A549 (cell line): ENCODE measurements around the gene RTBDN. TPM values are rescaled to one million over a fixed set of nuclear protein-coding genes. Genes with fewer than 3 reads are reported as not detected.

Source experiments
- ATAC-seq, 2 experiments: fragments of 200-7000 bp in 1 of 2; fragments of >200 bp in 1 of 2; cut with Nextera tagmentation in 1 of 2; cut with Tn5 transposase in 1 of 2; 3 replicates each; pipeline versions ENCODE4 v1.8.0 to v1.9.1; 2018 to 2020; ENCODE audit warnings: mild to moderate bottlenecking in 1 of 2, moderate library complexity in 1 of 2
- CTCF ChIA-PET: fragments of 300-600 bp; sonication (Branson Sonifier 250); formaldehyde crosslinking; extraction: SDS; loops from one replicate; lab custom pipeline; 2021; ENCODE audit warnings: antibody characterized with exemption, inconsistent platforms; lab: Yijun Ruan, JAX
- POLR2A ChIA-PET: fragments of 350-600 bp; formaldehyde crosslinking; extraction: SDS; loops from one replicate; lab custom pipeline; 2021; ENCODE audit warnings: antibody characterized with exemption, inconsistent platforms; lab: Yijun Ruan, JAX
- DNase-seq, 2 experiments: peaks; one replicate each; pipeline versions ENCODE4 v3.0.0 to v3.0.0-alpha.2; 2011 to 2016; ENCODE audit warnings: low read depth in 1 of 2, low spot score in 1 of 2
- FAIRE-seq: peaks from 2 replicates; lab custom pipeline; 2011; peaks lifted over from hg19 to GRCh38; lab: Jason Lieb, UNC
- H3K27ac ChIP-seq, 2 experiments: fragments of >200 bp; sonication (Bioruptor Twin); formaldehyde crosslinking; 3 replicates each; pipeline ENCODE4 v1.5.1; 2016 to 2017
- H3K4me1 ChIP-seq: fragments of >200 bp; sonication (Bioruptor Twin); formaldehyde crosslinking; 3 replicates; pipeline ENCODE4 v1.6.1; 2016
- H3K4me2 ChIP-seq: fragments of >200 bp; sonication (Bioruptor Twin); formaldehyde crosslinking; 3 replicates; pipeline ENCODE4 v1.6.1; 2016
- H3K4me3 ChIP-seq: fragments of >200 bp; sonication (Bioruptor Twin); formaldehyde crosslinking; 3 replicates; pipeline ENCODE4 v1.5.1; 2016
- H3K9me3 ChIP-seq: fragments of >200 bp; sonication (Bioruptor Twin); formaldehyde crosslinking; 3 replicates; pipeline ENCODE4 v1.6.1; 2016
- CHD2 ChIP-seq: fragments of 150-350 bp; IDR thresholded peaks from 2 replicates; pipeline ENCODE4 v1.6.1; 2014; ENCODE audit warnings: low read length; ENCODE audit not compliant: partially characterized antibody
- CTCF ChIP-seq: fragments of >200 bp; sonication (Bioruptor Twin); formaldehyde crosslinking; IDR thresholded peaks from 3 replicates; pipeline ENCODE4 v1.5.1; 2016
- EHF ChIP-seq: fragments of 250-450 bp; sonication (Bioruptor Pico); IDR thresholded peaks from 2 replicates; pipeline ENCODE4 v1.5.0; 2020; ENCODE audit warnings: mild to moderate bottlenecking
- EP300 ChIP-seq, 2 experiments: fragments of >200 bp; sonication (Bioruptor Twin); formaldehyde crosslinking; IDR thresholded peaks; 2 replicates in 1 of 2; 3 replicates in 1 of 2; pipeline ENCODE4 v1.6.1; 2016 to 2017
- ESRRA ChIP-seq: fragments of 150-350 bp; IDR thresholded peaks from 2 replicates; pipeline ENCODE4 v1.6.1; 2014; ENCODE audit warnings: mild to moderate bottlenecking, low read length, borderline replicate concordance
- FOSB ChIP-seq: fragments of 250-450 bp; sonication (Bioruptor Pico); IDR thresholded peaks from 2 replicates; pipeline ENCODE4 v1.5.0; 2020; ENCODE audit warnings: mild to moderate bottlenecking, moderate library complexity
- FOSL2 ChIP-seq, 2 experiments: fragments of 450-650 bp in 1 of 2; fragments of >200 bp in 1 of 2; sonication (Bioruptor Twin) in 1 of 2; formaldehyde crosslinking; IDR thresholded peaks; 2 replicates each; pipeline versions ENCODE4 v1.5.0 to v1.6.1; 2016 to 2020; ENCODE audit warnings: mild to moderate bottlenecking in 1 of 2, moderate library complexity in 1 of 2
- FOXS1 ChIP-seq: fragments of 250-450 bp; sonication (Bioruptor Pico); IDR thresholded peaks from 2 replicates; pipeline ENCODE4 v1.5.0; 2020; ENCODE audit warnings: mild to moderate bottlenecking, moderate library complexity
- HOXB13 ChIP-seq: fragments of 250-450 bp; sonication (Bioruptor Pico); IDR thresholded peaks from 2 replicates; pipeline ENCODE4 v1.5.0; 2020; ENCODE audit warnings: low read depth, mild to moderate bottlenecking, moderate library complexity
- JUNB ChIP-seq: fragments of >200 bp; sonication (Bioruptor Twin); formaldehyde crosslinking; IDR thresholded peaks from 2 replicates; pipeline ENCODE4 v1.6.1; 2016
- KDM5A ChIP-seq: fragments of 200-600 bp; sonication (generic); IDR thresholded peaks from 2 replicates; pipeline ENCODE4 v1.6.1; 2016; ENCODE audit warnings: antibody characterized with exemption, mild to moderate bottlenecking
- MAZ ChIP-seq: fragments of 150-350 bp; IDR thresholded peaks from 2 replicates; pipeline ENCODE4 v1.6.1; 2014; ENCODE audit warnings: antibody characterized with exemption, low read depth, low read length, borderline replicate concordance
- SMC3 ChIP-seq: fragments of >200 bp; sonication (Bioruptor Twin); formaldehyde crosslinking; IDR thresholded peaks from 3 replicates; pipeline ENCODE4 v1.6.1; 2018; ENCODE audit warnings: inconsistent platforms
- USF2 ChIP-seq: fragments of 450-650 bp; IDR thresholded peaks from 2 replicates; pipeline ENCODE4 v1.6.1; 2014; ENCODE audit warnings: antibody characterized with exemption
- ZFP36 ChIP-seq: fragments of 450-650 bp; IDR thresholded peaks from 2 replicates; pipeline ENCODE4 v1.6.1; 2014; ENCODE audit warnings: borderline replicate concordance; ENCODE audit not compliant: partially characterized antibody
- WGBS: methylation state at CpG from one replicate; pipeline ENCODE4 v1.1.6; 2017; ENCODE audit errors: missing lambda C conversion rate; 5-methylcytosine and 5-hydroxymethylcytosine counted together
- polyA plus RNA-seq, 4 experiments: library from polyadenylated mRNA; depleted of rRNA in 3 of 4; stranded (reverse); fragments of >200 nt; fragmentation: RNase III in 1 of 4; extraction: RNeasy Plus Mini Kit Qiagen cat#74134 plus additional on column Dnase treatment in 1 of 4; gene quantifications; 2 replicates in 3 of 4; 3 replicates in 1 of 4; pipeline ENCODE4 v1.2.3, GENCODE V29; 2011 to 2017

RTBDN gene
- polyA plus RNA-seq, 2 of the 4 experiments (the other 2 are of a cell fraction), result 0.09 to 0.25 TPM

DNA sequence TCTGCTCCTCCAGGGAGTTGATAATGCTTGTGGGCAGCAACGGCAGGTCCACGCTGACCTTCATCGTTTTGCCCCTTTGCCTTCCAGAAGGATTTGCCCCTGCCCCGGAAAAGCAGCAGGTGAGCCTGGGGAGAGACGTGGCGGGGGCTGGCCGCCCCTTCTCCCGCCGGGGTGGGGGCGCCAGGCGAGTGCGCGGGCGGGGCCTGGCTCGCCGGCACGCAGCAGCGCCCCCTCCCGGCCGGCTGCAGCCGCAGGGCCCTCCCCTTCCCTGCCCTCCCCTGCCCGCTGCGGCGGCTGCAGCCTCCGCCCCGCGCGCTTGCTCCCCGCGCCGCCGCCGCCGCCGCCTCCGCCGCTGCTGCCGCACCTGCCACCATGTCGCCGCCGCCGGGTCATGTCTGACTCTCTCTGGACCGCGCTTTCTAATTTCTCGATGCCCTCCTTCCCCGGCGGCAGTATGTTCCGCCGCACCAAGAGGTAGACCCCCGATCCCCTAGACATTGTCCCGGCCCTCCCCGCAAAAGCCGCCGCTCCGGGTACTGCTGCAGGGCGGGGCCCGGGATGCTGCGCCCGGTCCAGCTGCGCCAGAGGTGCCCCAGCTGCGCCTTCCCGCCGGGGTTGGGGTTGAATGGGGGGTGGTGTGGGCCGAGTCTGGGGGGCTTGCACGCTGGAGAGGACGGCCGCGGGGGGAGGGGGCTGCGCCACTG is 4.0 kb upstream of the RTBDN start, which contains the start of gene MAST1:
Gene MAST1 (plus strand): TSS at position 334 of the 704 bp plus-strand sequence. CDS start 58 bp downstream, at position 392.
- Histone ChIP-seq H3K4me3 (peak within 1 kb of the TSS; percentile 78), H3K4me2 (peak within 1 kb of the TSS; percentile 66), H3K27ac (peak within 1 kb of the TSS; percentile 71 to 87), H3K4me1 (peaks cover 10% of the 10 kb centered on the region; the same call in 1 of the 3 replicates), H3K9me3 (no peaks in the 10 kb centered on the region)
- ChIA-PET POLR2A (no interaction called here), CTCF (interaction anchor here (0.6 to 2.9 kb wide), 9 partner anchors 9 to 153 kb away, joined by 3 to 27 read pairs (median 3); no protein-coding TSS in a partner anchor)
- TF ChIP-seq CTCF (peak; percentile 69), MAZ (0 out of 2 replicates have a peak, but pooled peaks have one; percentile 23), SMC3 (peak; percentile 19; the same call in 1 of the 3 replicates), FOSB (no peak)
- ATAC-seq (peak; percentile 59 to 68), FAIRE-seq (no peak), DNase-seq (peak in 1 of 2 experiments; percentile 46)
- WGBS, result 0% methylated on average over 9 of the region's 69 CpGs

GRCh38 chr19:12837225-12837624 is 2.8 kb upstream of the RTBDN start:
- peaks cover 17% of the 10 kb centered on the region for H3K4me1 ChIP-seq
- DNase-seq, result no peak
- H3K9me3 ChIP-seq, result no peaks in the 10 kb centered on the region
- ChIA-PET CTCF (interaction anchor here (0.7 to 2.9 kb wide), 11 partner anchors 9 to 79 kb away, joined by 3 to 27 read pairs (median 4); no protein-coding TSS in a partner anchor), POLR2A (interaction anchor here (0.6 kb wide), 1 partner anchor 155 kb away, joined by 13 read pairs; no protein-coding TSS in a partner anchor)
- no peak overlapping the region for H3K27ac ChIP-seq
- H3K4me3 ChIP-seq, result no peak overlapping the region
- H3K4me2 ChIP-seq, result no peak overlapping the region
- TF ChIP-seq ZFP36, result peak; percentile 25
- no peak for TF ChIP-seq HOXB13
- TF ChIP-seq EP300 (IDR thresholded peaks at IDR 0.05), result no peak
- no peak for TF ChIP-seq FOXS1 (CRISPR knock-in tag)
- TF ChIP-seq FOSL2 (IDR thresholded peaks at IDR 0.05), result no peak
- peak; percentile 39; the same call in 1 of the 2 replicates for TF ChIP-seq FOSL2 (CRISPR knock-in tag; IDR thresholded peaks at IDR 0.05)
- ATAC-seq, result no peak
- FAIRE-seq, result no peak
- 55% methylated on average over 4 of the region's 4 CpGs for WGBS

DNA sequence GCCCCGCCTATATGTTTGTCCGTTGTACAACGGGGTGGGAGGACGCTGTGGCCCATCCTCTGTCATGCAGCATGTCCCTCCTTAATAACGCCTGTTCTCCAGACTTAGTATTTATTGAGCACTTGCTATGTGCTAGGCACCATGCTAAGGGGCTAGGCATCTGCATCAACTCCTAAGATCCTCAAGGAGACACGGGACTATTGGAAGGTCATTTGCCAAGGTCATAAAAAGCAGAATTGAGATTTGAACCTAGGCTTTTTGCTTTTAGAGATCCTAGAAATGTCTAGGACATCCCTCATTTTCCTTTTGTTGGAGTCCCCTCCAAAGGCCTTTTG is 2.1 kb upstream of the RTBDN start:
- Histone ChIP-seq H3K4me1 (peaks cover 17% of the 10 kb centered on the region), H3K27ac (no peak overlapping the region), H3K4me2 (peak overlapping the region; percentile 72; the same call in 2 of the 3 replicates), H3K4me3 (no peak overlapping the region), H3K9me3 (no peaks in the 10 kb centered on the region)
- POLR2A ChIA-PET, result interaction anchor here (0.6 kb wide), 1 partner anchor 154 kb away, joined by 13 read pairs; no protein-coding TSS in a partner anchor
- CTCF ChIA-PET, result interaction anchor here (0.7 to 2.8 kb wide), 4 partner anchors 8 to 79 kb away, joined by 3 to 11 read pairs (median 6); no protein-coding TSS in a partner anchor
- no peak for DNase-seq
- WGBS, result 13% methylated on average over 6 of the region's 6 CpGs
- FAIRE-seq, result no peak
- no peak for ATAC-seq
- TF ChIP-seq JUNB (no peak), USF2 (no peak), ESRRA (no peak)

DNA sequence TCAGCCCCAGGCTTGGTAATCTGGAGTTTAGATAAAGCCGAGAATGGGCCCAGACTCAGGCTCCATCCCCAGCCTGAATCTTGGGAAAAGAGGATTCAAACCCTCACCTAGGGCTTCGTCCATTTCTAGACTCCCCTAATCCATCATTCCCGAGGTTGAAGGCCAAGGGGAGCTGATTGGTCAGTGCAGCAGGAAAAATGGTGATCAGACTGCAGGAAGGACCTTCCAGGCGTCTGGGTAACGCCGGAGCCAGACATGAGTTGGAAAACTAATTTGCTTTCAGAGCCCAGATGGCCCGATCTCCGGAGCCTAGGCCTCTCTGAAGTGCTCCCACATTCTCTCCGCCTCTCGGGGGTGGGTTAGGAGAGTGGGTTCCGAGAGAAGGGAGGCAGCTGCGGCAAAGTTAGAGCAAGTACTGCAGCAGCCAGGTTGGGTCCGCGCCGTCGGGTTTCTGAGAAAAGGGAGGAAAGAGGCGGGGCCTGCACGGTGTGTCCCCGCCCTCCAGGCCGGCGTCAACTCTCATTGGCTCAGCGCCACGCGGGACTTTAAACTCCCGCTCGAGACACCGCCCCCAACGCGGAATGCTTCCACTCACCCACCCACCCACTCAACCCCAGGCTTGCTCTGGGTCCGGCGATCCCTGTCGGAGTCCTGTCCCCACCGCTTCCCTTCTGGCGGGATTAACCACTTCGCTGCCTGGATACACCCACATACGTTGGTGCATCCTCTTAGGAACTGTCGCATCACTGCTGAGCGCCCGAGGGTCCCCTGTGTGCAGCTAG is 788 bp upstream of the RTBDN start:
- CTCF ChIA-PET, result interaction anchor here (0.6 to 2.2 kb wide), 7 partner anchors 10 to 117 kb away, joined by 3 to 16 read pairs (median 4); no protein-coding TSS in a partner anchor
- H3K4me1 ChIP-seq, result peaks cover 17% of the 10 kb centered on the region
- peak in 1 of 2 experiments; percentile 40; a peak in 3 of 6 replicates for ATAC-seq
- H3K4me3 ChIP-seq, result peak overlapping the region; percentile 37
- no peaks in the 10 kb centered on the region for H3K9me3 ChIP-seq
- 26% methylated on average over 31 of the region's 39 CpGs for WGBS
- H3K4me2 ChIP-seq, result peak overlapping the region; percentile 72
- TF ChIP-seq EHF (no peak), ZFP36 (no peak), KDM5A (no peak), CHD2 (no peak), ESRRA (no peak)
- TF ChIP-seq, all 56 proteins: peak for 0
- H3K27ac ChIP-seq, result no peak overlapping the region
- POLR2A ChIA-PET, result no interaction called here
- DNase-seq, result peak in 1 of 2 experiments; percentile 52
- no peak for FAIRE-seq
